KOPT-K1 (cell line): Measurements from ENCODE around the gene GPATCH4.
A peak's percentile ranks its signal among the peaks of the same experiment; 100 is the strongest.
"Not testable (repeated sequence)": the region's sequence is repeated elsewhere in the genome, so short reads cannot be mapped to it uniquely, and the experiment has no call there.

ENCODE experiments used
- H3K27ac ChIP-seq: fragments of 200-600 bp; sonication (generic); 2 replicates; pipeline ENCODE4 v1.5.1; 2016; ENCODE audit warnings: antibody characterized with exemption, mild to moderate bottlenecking, low read depth, low read length; ENCODE audit not compliant: poor library complexity, severe bottlenecking
- H3K36me3 ChIP-seq: fragments of 200-600 bp; sonication (generic); 2 replicates; pipeline ENCODE4 v1.5.1; 2017; ENCODE audit warnings: antibody characterized with exemption, mild to moderate bottlenecking, low read length, moderate library complexity; ENCODE audit not compliant: insufficient read depth
- H3K9me3 ChIP-seq: fragments of 200-600 bp; sonication (generic); 2 replicates; pipeline ENCODE4 v1.5.1; 2017; ENCODE audit warnings: antibody characterized with exemption, low read length, mild to moderate bottlenecking; ENCODE audit not compliant: insufficient read depth, poor library complexity, severe bottlenecking

GPATCH4 gene

DNA sequence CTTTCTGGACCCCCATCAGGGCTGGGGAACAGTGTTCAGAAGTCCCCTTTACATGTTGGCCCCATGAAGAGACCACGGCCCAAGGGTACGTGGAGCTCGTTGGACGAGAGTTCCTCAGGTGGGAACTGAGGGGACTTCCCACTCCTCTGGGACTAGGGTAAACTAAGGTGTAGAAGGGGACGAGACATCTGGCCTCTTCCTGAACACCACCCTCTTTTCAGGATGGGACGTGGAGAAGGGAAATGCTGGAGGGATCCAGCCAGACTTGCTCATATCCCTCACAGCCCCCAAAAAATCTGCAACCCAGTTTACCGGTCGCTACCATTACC lies 7.7 kb downstream of the GPATCH4 start:
- peak overlapping the region; percentile 80 for H3K27ac ChIP-seq
- peaks cover 62% of the 10 kb centered on the region for H3K36me3 ChIP-seq

DNA sequence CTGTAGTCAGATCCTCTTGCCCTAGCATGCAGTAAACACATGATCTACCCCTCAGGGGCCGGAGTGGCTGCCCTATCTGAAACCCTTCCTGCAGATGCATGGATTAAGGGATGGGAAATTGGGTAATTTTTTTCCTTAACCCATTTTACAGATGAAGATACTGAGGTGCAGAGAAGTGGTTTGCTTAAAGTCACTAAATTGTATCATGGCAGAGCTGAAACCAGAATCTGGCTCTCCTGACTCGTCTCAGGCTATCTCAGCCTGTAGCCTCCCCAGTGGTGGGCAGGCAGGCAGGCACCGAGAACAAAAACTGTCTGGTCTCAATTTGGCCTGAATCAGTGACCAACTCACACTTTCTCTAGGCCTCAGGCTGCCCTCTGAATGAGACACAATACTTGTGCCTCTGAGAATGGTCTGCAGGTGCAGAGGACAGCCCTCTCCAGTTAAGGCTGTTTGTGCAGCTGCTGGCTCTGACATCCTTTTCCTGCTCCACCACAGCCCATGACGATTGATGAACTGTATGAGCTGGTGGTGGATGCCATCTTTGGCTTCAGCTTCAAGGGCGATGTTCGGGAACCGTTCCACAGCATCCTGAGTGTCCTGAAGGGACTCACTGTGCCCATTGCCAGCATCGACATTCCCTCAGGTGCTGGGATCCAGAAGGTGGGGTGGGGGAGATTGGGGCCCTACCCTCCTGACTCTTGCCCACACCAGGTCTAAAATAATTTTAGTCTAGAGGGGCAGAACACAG lies 8.2 kb downstream of the GPATCH4 start:
- Histone ChIP-seq H3K36me3 (peaks cover 56% of the 10 kb centered on the region), H3K27ac (peak overlapping the region; percentile 80), H3K9me3 (no peaks in the 10 kb centered on the region)

More for the DNA sequence above, 7.7 kb downstream of the GPATCH4 start:
- no peaks in the 10 kb centered on the region for H3K9me3 ChIP-seq

DNA sequence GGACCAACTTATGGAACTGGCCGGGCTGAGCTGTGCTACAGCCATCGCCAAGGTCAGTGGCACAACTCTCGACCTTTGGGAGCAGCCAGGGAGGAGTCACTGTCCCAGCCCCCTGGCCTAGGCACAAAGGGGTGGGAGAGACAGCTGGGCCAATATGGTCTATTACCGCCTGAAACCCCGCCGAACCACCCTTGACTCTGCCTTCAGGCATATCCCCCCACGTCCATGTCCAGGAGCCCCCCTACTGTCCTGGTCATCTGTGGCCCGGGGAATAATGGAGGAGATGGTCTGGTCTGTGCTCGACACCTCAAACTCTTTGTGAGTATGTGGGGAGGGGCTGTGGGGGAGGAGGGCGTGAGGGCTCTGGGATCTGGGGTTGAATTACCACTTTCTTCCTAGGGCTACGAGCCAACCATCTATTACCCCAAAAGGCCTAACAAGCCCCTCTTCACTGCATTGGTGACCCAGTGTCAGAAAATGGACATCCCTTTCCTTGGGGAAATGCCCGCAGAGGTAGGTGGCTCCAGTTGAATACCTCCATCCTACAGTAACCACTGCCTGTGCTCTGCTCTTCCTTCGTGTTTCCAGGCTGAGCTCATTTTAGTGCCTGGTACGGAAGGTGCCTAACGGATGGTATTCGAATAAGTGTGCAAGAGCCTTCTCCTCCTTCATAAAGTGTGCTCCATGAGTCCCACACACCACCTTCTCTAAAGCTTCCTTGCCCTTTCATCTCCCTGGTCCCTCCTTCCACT lies 8.9 kb downstream of the GPATCH4 start:
- H3K36me3 ChIP-seq, result peaks cover 49% of the 10 kb centered on the region
- peak overlapping the region; percentile 80 for H3K27ac ChIP-seq
- no peaks in the 10 kb centered on the region for H3K9me3 ChIP-seq

DNA sequence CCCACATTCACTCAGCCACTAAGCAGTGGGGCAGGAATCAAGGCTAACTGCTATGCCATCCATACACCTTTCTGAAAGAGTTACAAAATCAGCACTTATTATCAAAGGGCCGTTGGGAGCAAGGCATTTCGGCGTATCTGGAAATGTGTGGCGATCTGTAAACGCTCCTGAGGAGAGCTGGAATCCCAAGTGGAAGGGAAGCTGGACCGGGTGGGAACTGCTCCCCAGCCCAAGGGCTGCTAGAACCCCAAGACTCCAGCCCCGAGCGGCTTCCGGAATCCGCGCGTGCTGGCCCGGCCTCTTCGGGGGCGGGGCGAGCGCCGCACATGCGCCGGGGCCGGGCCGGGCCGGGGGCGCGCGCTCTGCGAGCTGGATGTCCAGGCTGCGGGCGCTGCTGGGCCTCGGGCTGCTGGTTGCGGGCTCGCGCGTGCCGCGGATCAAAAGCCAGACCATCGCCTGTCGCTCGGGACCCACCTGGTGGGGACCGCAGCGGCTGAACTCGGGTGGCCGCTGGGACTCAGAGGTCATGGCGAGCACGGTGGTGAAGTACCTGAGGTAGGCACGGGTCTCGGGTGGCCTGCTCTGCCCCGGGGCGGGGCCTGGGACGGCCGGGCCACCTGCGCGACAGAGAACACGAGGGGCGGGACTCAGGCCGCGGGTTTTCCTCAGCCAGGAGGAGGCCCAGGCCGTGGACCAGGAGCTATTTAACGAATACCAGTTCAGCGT lies 9.7 kb downstream of the GPATCH4 start, which contains the start of gene NAXE:
TSS of gene NAXE (plus strand) at position 345 of the 726 bp plus-strand sequence. CDS start at position 374, 29 bp downstream.
- no peaks in the 10 kb centered on the region for H3K9me3 ChIP-seq
- H3K27ac ChIP-seq, result peak within 1 kb of the TSS; percentile 80
- peaks cover 47% of the 10 kb centered on the region for H3K36me3 ChIP-seq

DNA sequence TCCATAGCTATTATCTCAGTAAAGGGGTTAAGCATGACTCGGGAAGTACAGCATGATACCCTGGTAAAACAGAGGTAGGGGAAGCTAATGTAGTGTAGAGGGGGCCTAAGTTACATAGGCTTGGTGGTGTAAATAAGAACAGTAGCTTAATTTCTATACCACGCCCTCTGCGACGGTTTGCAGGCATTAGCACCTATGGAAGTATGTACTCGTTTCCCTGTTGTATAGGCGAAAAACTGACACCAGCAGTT lies 10.2 kb downstream of the GPATCH4 start:
- H3K27ac ChIP-seq, result peak overlapping the region; percentile 80
- H3K9me3 ChIP-seq, result no peaks in the 10 kb centered on the region
- H3K36me3 ChIP-seq, result peaks cover 47% of the 10 kb centered on the region

DNA sequence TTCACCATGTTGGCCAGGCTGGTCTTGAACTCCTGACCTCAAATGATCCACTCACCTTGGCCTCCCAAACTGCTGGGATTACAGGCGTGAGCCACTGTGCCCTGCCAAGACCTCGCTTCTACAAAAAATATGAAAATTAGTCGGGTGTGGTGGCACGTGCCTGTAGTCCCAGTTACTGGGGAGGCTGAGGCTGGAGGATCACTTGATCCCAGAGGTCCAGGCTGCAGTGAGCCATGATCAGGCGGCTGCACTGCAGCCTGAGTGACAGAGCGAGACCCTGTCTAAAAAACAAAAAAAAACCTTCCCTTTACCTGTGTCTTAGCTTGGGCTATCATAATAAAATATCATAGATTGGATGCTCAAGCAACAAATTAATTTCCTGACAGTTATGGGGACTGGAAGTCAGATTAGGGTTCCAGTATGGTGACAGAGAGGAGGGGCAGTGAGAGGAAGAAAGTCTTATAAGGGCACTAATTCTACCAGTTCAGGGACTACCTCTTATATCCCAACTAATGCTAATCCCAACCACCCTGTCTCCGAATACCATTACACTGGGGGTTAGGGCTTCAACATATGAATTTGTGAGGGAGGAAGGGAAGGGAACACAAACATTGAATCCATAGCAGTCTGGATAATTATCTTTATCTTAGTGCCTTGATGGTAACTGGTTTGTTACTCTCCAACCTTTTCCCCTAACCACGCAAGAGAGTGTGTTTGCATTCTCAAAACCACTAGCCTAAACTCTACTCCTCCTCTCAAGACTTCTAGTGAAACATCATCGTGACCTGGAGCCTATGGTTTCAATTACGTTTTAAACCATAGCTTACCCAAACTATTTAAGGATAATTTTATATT lies 10.7 kb downstream of the GPATCH4 start:
- Histone ChIP-seq H3K27ac (peak overlapping the region; percentile 80), H3K36me3 (peaks cover 47% of the 10 kb centered on the region)

DNA sequence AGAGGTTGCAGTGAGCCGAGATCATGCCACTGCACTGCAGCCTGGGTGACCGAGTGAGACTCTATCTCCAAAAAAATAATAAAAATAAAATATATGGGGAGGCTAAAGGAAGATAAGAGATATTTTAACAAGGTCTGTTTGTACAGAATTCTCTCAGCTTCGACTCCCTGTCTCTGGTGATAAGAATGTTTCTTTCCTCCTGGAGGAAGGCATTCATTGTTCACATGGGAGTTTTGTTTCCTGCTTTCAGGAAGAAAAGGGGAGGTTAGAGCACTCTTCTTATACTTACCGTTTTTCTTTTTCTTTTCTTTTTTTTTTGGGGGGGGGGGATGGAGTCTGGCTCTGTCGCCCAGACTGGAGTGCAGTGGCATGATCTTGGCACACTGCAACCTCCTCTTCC lies 11.7 kb downstream of the GPATCH4 start:
- H3K9me3 ChIP-seq, result no peaks in the 10 kb centered on the region
- no peak overlapping the region for H3K27ac ChIP-seq

More for the DNA sequence above, 10.7 kb downstream of the GPATCH4 start:
- H3K9me3 ChIP-seq, result no peaks in the 10 kb centered on the region

DNA sequence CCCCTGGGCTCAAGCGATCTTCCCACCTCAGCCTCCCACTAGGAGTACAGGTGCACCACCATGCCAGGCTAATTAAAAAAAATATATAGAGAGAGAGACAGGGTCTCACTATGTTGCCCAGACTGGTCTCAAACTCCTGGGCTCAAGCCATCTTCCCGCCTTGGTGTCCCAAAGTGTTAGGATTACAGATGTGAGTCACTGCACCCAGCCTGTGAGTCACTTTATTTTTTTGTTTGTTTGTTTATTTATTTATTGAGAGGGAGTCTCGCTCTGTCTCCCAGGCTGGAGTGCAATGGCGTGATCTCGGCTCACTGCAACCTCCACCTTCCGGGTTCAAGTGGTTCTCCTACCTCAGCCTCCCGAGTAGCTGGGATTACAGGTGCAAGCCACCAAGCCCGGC lies 13.4 kb downstream of the GPATCH4 start:
- H3K36me3 ChIP-seq, result peaks cover 34% of the 10 kb centered on the region
- not testable (repeated sequence) for H3K27ac ChIP-seq, H3K9me3 ChIP-seq

More for the DNA sequence above, 11.7 kb downstream of the GPATCH4 start:
- peaks cover 47% of the 10 kb centered on the region for H3K36me3 ChIP-seq

DNA sequence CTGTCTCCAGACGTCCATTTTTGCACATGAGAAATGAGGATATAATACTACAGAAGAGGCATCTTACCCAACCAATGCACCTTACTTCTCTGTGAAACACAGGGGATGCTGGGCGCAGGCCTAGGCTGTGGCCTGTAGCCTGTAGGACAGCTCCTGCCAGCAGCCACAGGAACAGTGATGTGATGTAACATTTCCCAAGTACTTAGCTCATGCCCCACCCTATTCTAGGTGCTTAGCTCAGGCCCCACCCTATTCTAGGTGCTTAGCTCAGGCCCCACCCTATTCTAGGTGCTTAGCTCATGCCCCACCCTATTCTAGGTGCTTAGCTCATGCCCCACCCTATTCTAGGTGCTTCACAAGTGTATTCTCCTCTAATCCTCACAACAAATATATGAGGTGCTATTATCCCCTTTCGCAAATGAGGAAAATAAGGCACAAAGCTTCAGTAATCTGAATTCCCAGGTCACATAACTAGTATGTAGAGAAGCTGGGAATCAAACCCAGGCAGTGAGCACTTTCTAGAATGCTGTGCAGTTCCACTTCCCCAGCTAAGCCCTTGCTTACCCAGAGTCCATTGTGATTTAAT lies 14.3 kb downstream of the GPATCH4 start:
- Histone ChIP-seq H3K9me3 (no peaks in the 10 kb centered on the region), H3K27ac (no peak overlapping the region), H3K36me3 (peaks cover 29% of the 10 kb centered on the region)

DNA sequence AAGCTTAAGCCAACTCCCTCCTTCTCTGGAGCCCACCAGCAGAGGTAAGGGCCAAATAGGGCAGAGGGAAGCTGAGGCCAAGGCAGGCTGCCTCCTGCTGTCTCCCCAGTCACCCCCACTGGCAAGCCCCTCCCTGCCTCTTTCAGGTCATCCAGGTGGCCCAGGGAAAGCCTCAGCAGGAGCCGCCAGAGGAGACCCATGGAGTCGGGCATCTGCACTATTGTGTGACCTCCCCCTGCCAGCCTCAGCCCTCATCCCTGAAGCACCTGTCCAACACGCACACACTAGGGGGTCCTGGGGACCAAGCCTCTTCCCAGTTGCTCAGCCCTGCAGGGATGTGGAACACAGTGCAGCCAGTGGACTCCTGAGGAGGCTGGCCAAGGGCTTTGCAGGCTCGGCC lies 15.0 kb downstream of the GPATCH4 start:
- H3K27ac ChIP-seq, result no peak overlapping the region
- no peaks in the 10 kb centered on the region for H3K9me3 ChIP-seq
- H3K36me3 ChIP-seq, result peaks cover 29% of the 10 kb centered on the region

DNA sequence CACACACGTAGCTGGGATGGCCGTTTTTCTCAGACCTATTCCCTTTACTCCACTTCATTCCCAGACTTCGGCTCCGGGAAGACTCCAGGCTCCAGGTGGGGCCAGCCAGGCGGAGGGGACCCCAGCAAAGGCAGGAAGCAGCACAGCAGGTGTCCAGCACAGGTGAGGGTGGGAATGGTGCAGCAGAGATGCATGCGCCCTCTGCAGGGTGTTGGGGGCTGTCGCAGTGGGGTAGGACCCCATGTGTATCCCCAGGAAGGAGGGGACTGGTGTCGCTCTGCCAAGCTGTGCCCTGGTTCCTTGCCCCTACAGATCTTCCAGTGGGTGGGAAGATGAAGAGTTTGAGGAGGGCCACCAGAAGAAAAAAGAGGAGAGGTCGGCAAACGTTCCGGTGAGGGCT lies 16.5 kb downstream of the GPATCH4 start:
- no peaks in the 10 kb centered on the region for H3K9me3 ChIP-seq
- peaks cover 29% of the 10 kb centered on the region for H3K36me3 ChIP-seq
- H3K27ac ChIP-seq, result no peak overlapping the region

DNA sequence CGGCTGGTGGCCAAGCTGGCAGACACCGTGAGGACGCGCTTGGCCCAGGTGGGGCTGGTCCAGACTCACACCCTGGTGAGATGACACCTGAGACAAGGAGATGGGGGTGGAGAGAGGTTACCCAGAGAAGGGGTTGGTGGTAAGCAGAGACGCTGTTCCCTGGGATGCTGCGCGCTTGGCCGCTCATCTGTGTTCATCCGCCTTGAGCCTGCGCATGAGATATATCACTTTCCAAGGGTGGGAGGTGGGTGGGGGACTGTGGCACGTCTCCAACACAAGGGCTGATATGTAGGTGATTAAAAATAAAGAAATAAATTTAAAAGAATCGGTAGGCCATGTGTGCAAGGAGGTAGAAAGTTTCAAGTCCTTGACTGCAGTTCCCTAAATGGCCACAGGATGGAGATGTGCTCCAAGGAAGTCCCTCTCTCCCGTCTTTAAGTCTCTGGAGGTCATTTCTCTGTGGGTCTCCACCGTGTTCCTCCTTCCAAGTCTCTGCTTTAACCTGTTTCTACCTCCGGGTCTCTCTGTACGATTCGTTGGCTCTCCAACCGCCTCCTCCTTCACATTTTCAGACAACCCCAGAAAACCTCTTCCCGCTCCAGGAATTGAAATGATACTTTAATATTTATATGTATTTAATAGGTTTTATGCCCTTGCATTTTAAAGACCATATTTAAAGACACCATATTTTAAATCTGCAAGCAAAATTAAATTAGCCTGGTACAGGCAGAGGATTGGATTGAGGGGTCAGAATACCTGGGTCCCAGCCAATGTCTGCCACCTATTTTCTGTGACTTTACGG lies 17.3 kb downstream of the GPATCH4 start:
- H3K27ac ChIP-seq, result peak overlapping the region; percentile 94

DNA sequence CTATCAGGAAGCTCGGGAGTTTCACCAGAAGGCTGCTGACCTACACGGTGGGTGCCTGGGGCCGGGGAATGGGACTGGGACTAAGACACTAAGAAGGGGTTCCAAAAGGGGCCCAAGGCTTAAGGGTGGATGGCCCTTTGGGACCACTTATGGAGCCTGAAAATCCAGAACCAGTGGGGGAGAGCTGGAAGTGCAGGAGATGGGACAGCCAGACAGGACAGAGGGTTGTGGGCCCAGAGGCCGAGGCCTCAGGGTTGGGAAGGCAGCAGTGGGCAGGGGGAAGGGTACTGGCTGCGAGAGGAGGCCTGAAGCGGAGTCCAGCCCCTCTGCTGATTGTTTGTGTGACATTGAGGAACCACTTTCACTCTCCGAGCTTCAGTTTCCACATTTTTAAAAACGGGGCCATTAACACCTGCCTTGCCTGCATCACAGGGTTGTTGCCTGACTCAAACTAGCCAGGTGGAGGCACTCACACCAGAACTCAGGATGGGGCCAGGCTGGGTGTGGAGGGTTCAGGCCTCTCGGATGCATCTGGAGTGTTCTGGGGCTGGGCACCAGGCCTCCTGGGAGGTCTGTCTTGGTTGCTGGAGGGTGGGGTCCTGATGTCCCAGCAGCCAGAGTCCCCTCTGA lies 18.8 kb downstream of the GPATCH4 start:
- Histone ChIP-seq H3K27ac (peak overlapping the region; percentile 94), H3K36me3 (peaks cover 29% of the 10 kb centered on the region), H3K9me3 (no peaks in the 10 kb centered on the region)

More for the DNA sequence above, 17.3 kb downstream of the GPATCH4 start:
- Histone ChIP-seq H3K9me3 (no peaks in the 10 kb centered on the region), H3K36me3 (peaks cover 29% of the 10 kb centered on the region)
